LNCaP clone FGC (cell line): ENCODE data around the gene PRSS38.

Source experiments
- DNase-seq: peaks from one replicate; pipeline ENCODE4 v3.0.0-alpha.2; 2011; ENCODE audit warnings: low read depth
- H3K4me3 ChIP-seq: 2 replicates; pipeline ENCODE4 v1.5.1; 2011; ENCODE audit warnings: mild to moderate bottlenecking, low read depth, low read length, control low read depth
- TF ChIP-seq, protein P1 (sequence below): IDR thresholded peaks from 2 replicates; pipeline ENCODE4 v1.5.1; 2012; ENCODE audit warnings: mild to moderate bottlenecking; ENCODE audit not compliant: control insufficient read depth, insufficient read depth; ENCODE audit errors: extremely low read depth

The PRSS38 gene

GRCh38 chr1:227886503-227886961 is 71.1 kb downstream of the PRSS38 start:
- DNase-seq: no peak
- TF ChIP-seq, protein P1, sequence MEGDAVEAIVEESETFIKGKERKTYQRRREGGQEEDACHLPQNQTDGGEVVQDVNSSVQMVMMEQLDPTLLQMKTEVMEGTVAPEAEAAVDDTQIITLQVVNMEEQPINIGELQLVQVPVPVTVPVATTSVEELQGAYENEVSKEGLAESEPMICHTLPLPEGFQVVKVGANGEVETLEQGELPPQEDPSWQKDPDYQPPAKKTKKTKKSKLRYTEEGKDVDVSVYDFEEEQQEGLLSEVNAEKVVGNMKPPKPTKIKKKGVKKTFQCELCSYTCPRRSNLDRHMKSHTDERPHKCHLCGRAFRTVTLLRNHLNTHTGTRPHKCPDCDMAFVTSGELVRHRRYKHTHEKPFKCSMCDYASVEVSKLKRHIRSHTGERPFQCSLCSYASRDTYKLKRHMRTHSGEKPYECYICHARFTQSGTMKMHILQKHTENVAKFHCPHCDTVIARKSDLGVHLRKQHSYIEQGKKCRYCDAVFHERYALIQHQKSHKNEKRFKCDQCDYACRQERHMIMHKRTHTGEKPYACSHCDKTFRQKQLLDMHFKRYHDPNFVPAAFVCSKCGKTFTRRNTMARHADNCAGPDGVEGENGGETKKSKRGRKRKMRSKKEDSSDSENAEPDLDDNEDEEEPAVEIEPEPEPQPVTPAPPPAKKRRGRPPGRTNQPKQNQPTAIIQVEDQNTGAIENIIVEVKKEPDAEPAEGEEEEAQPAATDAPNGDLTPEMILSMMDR: no peak
- H3K4me3 ChIP-seq: no peak overlapping the region

DNA sequence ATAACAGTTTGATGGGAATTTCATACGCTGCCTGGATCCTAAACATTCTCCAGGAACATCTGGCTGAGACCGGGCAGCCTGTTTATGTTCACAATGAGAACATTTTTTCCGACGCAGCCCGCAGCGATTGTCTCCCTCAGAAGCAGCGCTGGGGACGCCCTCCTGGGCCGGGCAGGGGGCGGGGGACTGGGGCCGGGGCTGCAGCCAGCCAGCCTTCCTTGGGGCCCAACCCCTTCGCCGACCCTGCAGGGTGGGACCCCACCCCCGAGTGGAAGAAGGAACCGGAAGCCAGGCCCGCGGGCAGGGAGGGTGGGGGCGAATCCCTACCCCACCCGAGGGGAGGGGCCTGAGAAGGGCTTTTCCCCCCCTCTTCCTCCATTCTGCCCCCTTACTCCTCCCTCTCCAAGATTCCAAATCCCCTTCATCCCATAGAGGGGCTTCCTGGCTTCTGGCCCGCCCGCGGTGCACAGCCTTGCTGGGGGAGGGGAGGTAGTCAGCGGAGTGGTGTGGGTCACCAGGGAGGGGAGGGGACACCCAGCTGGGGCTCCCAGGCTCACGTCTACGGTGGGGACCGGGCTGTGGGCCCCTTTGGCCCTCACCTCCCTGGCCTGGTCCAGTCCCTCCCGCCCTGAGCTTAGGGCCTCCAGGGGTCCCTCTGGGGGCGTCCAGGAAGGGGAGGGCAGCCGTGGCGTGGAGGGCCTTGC is 71.7 kb downstream of the PRSS38 start:
- no peak overlapping the region for H3K4me3 ChIP-seq
- no peak for DNase-seq
- TF ChIP-seq, protein P1: no peak

DNA sequence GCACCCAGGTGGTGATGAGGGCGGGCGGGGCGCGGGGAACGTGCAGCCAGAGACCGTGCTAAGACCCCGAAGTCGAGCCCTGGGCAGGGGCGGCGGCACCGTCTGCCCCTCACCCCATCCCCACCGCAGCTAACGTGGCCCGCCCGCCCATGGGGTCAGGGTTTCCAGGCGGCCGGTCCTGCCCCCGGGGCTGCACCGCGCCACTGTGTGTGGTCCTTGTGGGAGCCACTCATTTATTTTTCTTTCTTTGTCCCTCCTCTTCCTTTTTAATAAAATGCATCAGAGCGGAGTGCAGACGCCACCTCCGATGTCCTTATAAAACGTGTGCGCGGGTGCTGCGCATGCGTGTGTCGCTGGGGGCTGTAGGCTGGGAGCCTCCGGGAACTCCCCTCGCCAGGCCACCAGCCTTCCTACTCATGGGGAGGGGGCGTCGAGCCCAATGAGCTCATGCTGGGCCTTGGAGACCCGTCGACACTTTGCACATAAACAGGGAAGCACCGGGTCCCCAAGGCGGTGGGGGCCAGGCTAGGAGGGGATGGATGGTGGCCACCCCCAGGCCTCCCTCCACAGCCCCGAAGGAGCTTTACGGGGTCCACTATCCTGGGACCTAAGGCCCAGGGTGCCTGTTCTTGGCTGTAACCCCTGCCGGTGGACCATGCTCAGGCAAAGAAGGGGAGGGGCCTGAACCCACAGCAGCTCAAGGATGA is 72.4 kb downstream of the PRSS38 start:
- no peak overlapping the region for H3K4me3 ChIP-seq
- no peak for DNase-seq

DNA sequence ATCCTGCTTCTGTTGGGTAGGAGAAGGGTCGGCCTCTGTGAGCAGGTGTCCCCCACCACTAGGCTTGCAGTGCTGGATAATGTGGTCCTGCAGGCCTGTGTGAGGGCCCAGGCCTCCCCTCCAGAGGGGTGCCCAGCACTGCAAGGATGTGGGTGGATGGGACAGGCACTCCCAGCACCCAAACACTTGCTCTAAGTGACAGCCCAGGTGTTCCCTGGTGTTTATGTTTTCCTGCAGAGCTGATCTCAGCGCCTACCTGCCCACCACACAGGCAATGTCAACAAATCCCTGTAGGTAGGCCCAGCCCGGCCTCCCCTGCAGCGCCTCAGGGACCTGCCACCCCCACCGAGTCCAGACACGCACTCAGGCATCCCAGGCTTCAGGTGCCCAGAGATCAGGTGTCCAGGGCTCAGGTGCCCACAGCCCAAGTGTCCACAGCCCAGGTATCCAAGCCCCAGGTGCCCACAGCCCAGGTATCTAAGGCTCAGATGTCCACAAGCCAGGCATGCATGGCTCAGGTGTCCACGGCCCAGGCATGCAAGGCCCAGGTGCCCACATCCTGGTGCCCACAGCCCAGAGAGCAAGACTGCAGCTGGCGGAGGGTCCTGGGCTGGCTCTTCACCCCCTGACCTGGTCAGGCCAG is 73.0 kb downstream of the PRSS38 start:
- TF ChIP-seq, protein P1: no peak
- no peak overlapping the region for H3K4me3 ChIP-seq
- no peak for DNase-seq

More for the DNA sequence above, 72.4 kb downstream of the PRSS38 start:
- TF ChIP-seq, protein P1: no peak

GRCh38 chr1:227889047-227889862 is 73.8 kb downstream of the PRSS38 start:
- no peak for DNase-seq
- TF ChIP-seq, protein P1: no peak
- H3K4me3 ChIP-seq: no peak overlapping the region

DNA sequence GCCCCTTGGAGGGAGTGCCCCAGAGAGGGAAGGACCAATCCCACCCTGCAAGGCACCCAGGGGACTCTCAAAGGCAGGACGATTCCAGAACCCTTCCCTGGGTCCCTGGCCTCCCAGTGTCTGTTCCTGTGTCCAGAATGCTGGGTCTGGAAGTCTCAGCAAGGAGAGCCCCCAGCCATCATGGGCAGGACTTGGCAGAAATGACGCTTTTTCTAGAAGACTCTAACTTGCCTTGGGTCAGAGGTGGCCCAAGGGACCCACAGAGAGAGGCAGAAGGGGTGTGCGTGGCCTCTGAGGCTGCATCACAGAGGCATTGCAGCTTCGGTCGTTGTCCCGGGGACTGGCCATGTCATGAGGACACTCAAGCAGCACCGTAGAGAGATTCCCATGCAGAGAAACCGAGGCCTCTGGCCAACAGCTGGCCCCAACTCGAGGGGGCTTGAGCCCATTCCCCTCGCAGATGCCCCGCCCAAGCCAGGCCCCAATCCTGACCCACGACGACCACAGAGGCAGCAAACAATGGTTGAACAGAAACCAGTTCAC is 74.5 kb downstream of the PRSS38 start:
- TF ChIP-seq, protein P1: no peak
- no peak overlapping the region for H3K4me3 ChIP-seq
- DNase-seq: no peak
